ENCODE results near the gene PIGX.

Gene PIGX

DNA sequence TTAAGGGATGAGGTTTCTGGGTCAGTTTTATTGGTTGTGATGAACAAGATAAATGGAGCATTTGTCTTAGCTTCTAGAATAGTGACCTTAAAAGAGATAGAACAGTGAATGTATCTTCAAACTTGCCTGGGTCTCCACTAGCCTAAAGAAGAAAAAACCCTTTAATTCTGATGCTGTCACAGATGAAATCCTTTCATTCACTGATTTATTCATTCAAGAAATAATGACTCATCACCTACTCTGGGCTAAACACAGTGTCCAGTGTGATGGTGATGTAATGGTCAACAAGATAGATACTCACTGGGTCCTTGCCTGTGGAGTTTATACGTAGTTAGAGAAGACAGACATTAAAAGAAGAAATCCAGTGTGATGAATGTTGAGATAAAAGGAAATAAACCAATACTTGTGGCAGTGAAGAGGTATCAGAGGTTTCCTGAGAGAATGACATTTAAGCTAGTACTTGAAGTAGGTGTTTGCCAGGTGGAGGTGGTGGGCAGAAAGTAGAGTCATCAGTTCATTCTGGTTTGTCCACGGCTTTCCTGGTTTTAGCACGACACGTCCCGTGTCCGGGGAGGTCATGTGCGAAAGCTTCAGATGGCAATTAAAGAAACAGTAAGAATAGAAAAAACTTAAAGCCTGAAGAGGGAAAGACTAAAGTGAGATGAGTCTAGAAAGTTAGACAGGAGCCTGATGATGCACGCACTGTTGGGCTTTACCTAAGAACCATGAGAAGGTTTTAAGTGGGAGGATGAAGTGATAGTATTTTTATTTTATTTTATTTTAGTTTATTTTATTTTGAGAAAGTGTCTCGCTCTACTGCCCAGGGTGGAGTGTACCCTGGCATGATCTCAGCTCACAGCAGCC, 45.9 kb downstream of the PIGX start:
- peak; percentile 62 for DNase-seq

GRCh38 chr3:196763179-196763578, 51.0 kb downstream of the PIGX start:
- no peak for DNase-seq

GRCh38 chr3:196765454-196765853, 53.3 kb downstream of the PIGX start:
- no peak for DNase-seq

DNA sequence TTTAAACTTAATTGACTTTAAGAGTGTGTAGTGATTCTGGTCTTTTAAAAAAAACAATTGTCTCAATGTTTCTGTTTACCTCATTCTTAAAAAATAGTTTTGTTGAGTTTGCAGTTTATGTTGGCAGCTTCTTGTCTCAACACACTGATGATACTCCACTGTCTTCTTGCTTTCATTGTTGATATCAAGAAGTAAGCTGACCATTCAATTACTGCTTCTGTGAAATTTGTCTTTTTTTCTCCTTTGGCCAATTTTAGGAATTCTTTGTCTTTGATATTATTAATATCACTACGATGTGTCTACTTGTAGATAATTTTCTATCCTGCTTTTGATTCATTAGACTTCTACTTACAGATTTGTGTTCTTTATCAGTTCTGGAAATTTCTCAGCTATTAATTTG, 58.9 kb downstream of the PIGX start:
- DNase-seq: no peak

GRCh38 chr3:196772102-196772501, 59.9 kb downstream of the PIGX start:
- DNase-seq: no peak

- DNase-seq: no peak
Observed at GRCh38 chr3:196772897-196773296, 60.7 kb downstream of the PIGX start.

DNA sequence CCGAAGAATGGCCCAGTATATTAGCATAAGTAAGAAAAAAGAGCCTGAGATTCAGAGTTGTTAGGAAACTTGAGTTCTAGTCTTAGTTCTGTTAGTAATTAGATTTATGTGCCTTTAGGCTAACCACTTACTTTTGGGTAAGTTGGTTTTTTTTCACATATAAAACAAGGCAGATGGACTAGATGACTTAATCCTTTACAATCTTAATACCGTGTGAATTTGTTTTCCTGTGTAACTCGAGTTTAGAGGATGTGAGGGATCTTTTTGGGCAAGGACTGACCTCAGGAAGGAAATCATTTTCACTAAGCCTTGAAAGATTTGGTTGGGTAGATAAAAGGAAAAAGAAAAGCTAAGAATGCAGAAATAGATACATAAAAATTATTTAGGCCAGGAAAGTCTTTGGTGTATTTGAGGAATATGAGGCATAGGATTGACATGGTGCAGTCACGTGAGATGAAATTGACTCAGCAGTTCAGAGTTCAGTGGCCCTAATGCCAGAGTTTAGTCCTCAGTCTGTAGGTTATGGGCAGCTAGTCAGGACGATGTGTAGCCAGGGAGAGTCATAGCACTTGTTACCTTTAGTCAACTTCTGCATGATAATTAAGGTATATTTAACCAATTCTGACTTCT, 62.1 kb downstream of the PIGX start:
- DNase-seq: peak; percentile 54

DNA sequence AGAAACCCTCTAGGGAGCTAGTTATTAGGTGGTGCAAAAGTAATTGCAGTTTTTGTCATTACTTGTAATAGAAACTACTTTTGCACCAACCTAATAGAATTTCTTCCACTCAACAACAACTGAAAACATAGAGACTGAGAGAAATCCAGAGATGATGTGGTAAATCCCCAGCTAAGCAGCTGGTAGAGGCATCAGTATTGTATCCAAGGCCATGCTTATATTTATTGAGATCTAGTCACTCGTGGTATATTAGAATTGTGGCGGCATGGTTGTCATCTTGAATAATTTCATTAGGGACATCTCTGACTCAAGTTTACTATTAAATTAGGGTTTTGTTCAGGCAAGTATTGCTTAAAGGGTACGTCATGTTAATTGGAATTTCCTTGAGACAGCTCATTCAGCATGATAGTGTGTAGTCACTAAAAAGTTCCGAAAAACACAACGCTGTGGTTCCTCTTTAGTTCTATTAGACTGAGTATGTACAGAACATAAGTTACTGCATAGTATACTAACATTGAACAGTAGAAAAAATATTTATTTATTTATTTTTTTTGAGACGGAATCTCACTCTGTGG, 62.8 kb downstream of the PIGX start:
- DNase-seq: peak; percentile 75

- DNase-seq: peak; percentile 43
Observed at GRCh38 chr3:196775938-196776337, 63.8 kb downstream of the PIGX start.

GRCh38 chr3:196777836-196778235, 65.7 kb downstream of the PIGX start:
- no peak for DNase-seq

- no peak for DNase-seq
Observed at GRCh38 chr3:196778755-196779154, 66.6 kb downstream of the PIGX start.

GRCh38 chr3:196782511-196782910, 70.3 kb downstream of the PIGX start:
- no peak for DNase-seq
